Measurements from ENCODE around the gene EIF4B.
A peak's percentile ranks its signal among the peaks of the same experiment; 100 is the strongest.

EIF4B gene

DNA sequence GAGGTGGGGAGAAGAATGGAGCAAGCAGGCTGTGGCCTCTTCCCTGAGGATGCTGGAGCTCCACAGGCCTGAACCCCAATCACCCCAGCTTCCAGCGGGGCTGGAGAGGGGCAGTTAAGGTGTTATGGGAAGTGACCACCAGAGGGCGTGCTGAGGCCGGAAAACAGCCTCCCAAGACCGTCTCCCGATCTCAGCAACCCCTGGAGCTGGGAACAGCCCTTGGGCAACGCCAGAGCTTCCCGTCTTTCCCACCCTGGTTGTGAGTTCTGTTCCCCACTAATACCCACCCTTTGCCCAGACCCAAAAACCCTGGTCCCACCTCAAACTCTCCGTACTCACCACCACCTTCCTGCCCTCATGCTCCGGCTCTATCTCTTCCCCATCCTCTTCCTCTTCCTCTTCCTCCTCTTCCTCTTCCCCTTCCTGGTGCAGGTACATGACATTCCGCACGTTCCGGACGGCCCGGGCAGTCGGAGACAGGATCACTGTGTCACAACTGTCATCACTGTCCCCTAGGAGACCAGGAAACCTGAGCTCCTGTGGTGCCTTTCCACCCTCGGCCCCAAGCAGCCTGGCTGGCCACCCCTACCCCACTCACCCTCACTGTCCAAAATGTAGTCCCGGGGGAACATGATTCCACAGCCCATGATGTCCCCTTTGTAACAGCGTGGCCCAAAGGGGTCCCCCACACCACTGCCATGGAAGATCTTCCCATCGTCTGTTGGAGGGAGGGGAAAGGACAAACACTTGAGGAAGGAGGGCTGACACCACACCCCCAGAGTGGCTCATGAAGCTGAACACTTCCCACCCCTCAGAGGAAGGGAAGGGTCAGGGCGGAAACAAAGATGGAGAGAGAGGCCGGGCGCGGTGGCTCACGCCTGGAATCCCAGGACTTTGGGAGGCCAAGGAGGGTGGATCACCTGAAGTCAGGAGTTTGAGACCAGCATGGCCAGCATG is 60.0 kb downstream of the EIF4B start:
- no peaks in the 10 kb centered on the region for H3K27me3 Mint-ChIP-seq
- peak overlapping the region; percentile 13 to 80 for H3K27ac Mint-ChIP-seq
- H3K4me1 Mint-ChIP-seq: peaks cover 34% of the 10 kb centered on the region
- H3K9me3 Mint-ChIP-seq: no peaks in the 10 kb centered on the region
- ATAC-seq (peak; percentile 57), DNase-seq (peak; percentile 52 to 61)
- H3K4me3 Mint-ChIP-seq: no peak overlapping the region

GRCh38 chr12:53067074-53067992 is 61.1 kb downstream of the EIF4B start:
- Mint-ChIP-seq H3K27me3 (no peaks in the 10 kb centered on the region), H3K27ac (no peak overlapping the region), H3K9me3 (no peaks in the 10 kb centered on the region), H3K4me3 (no peak overlapping the region), H3K4me1 (peaks cover 42% of the 10 kb centered on the region)
- DNase-seq (no peak), ATAC-seq (peak; percentile 56)

- Mint-ChIP-seq H3K4me1 (peaks cover 50% of the 10 kb centered on the region), H3K27me3 (no peaks in the 10 kb centered on the region), H3K9me3 (no peaks in the 10 kb centered on the region), H3K4me3 (no peak overlapping the region), H3K27ac (no peak overlapping the region)
- DNase-seq: no peak
- ATAC-seq: no peak
Observed at GRCh38 chr12:53067993-53068770, 61.9 kb downstream of the EIF4B start.

GRCh38 chr12:53068811-53069585 is 62.7 kb downstream of the EIF4B start:
- Mint-ChIP-seq H3K4me3 (no peak overlapping the region), H3K27ac (no peak overlapping the region), H3K9me3 (no peaks in the 10 kb centered on the region), H3K4me1 (peaks cover 54% of the 10 kb centered on the region), H3K27me3 (no peaks in the 10 kb centered on the region)
- DNase-seq (no peak), ATAC-seq (no peak)

DNA sequence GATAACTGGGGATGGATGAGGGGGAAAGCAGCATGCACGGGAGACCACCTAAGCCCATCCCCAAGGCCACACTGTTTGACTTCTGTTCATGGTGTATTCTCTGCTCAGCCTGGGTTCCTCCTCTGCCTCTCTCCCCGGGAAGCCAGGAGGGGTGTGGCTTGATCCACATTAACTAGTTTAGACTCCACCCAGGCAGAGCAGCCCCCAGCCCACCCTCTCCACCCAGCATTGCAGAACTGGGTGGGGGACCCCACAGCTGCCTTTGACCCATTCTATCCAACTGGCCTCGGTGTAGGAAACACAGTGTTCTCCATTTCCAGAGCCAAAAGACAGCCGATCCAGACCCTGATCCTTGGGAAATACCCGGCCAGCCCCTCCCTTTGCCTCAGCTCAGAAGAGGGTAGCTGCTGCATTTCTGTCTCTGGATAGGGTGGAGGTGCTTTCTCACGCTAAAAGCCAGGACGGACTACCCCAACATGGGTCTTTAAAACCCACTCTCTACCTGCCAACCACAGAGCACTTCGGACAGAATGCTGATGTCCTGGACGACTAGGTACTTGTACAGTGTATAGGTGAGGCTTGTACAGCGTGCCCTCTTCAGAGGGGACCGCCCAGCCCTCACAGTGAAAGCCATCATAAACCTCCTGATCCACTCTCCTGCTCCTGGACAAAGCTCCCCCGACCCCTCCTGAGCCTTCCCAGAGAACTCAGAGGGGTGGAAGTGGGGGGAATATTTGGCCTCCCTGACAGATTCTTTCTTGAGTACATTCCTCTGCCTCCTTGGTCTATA is 63.6 kb downstream of the EIF4B start:
- Mint-ChIP-seq H3K27ac (peak overlapping the region in 1 of 2 donors; percentile 75), H3K4me3 (no peak overlapping the region)
- ATAC-seq: no peak

DNA sequence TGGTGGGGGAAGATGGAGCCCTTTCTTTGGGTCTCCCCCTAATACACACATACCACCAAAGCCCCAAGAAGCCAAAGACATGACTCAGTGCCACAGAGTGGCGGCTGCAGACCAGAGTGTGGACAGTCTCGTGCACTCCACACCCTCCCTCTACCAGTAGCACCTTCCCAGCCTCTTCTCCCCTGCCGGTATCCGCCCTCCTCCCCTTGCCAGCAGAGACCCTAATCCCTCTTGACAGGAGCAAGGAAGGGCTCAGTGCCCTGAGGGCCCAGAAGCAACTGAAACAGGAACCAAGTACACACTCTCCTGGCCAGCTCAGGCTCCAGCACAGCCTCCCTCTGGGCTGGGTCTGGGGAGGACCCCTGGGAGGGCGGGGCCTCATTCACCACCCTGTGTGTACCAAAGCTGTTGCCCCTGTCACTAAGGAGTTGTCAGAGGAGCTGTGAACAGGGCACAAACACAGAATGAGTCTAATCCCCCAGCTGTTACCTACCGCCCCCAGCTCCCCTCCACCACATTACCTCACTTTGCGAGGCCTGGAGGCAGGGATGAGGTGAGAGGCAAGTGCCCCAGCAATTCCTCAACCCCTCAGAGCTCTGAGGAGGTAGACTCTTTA is 64.7 kb downstream of the EIF4B start:
- Mint-ChIP-seq H3K4me3 (no peak overlapping the region), H3K9me3 (no peaks in the 10 kb centered on the region), H3K27me3 (no peaks in the 10 kb centered on the region), H3K4me1 (peaks cover 67% of the 10 kb centered on the region), H3K27ac (peak overlapping the region in 1 of 2 donors; percentile 51)
- DNase-seq (no peak), ATAC-seq (no peak)

More for the DNA sequence above, 63.6 kb downstream of the EIF4B start:
- Mint-ChIP-seq H3K9me3 (no peaks in the 10 kb centered on the region), H3K4me1 (peaks cover 62% of the 10 kb centered on the region), H3K27me3 (no peaks in the 10 kb centered on the region)
- no peak for DNase-seq

GRCh38 chr12:53071591-53072551 is 65.6 kb downstream of the EIF4B start:
- Mint-ChIP-seq H3K27ac (peak overlapping the region in 1 of 2 donors; percentile 69), H3K4me1 (peaks cover 66% of the 10 kb centered on the region), H3K4me3 (no peak overlapping the region), H3K9me3 (no peaks in the 10 kb centered on the region), H3K27me3 (no peaks in the 10 kb centered on the region)
- DNase-seq (no peak), ATAC-seq (no peak)

DNA sequence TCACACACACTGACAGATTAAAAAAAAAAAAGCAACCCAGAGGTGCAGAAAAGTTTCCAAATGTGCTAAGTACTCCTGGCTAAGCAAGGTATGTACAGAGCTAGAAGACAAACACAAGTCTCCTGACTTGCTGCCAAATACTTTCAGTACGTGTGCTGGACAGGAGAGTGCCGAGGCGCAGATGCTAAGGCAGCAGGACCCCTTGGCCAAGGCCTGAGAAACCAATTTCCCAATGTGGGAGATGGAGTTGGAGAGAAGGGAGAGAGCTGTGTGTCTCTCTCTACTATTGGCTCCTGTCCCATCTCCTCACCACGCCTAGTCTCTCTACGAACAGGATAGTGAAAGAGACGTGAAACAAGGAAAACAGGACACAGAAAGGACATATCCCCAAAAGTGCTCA is 67.6 kb downstream of the EIF4B start:
- no peak overlapping the region for H3K27ac Mint-ChIP-seq
- no peak overlapping the region for H3K4me3 Mint-ChIP-seq
- no peaks in the 10 kb centered on the region for H3K9me3 Mint-ChIP-seq
- no peak for DNase-seq
- peaks cover 70% of the 10 kb centered on the region for H3K4me1 Mint-ChIP-seq
- no peak for ATAC-seq
- H3K27me3 Mint-ChIP-seq: no peaks in the 10 kb centered on the region

DNA sequence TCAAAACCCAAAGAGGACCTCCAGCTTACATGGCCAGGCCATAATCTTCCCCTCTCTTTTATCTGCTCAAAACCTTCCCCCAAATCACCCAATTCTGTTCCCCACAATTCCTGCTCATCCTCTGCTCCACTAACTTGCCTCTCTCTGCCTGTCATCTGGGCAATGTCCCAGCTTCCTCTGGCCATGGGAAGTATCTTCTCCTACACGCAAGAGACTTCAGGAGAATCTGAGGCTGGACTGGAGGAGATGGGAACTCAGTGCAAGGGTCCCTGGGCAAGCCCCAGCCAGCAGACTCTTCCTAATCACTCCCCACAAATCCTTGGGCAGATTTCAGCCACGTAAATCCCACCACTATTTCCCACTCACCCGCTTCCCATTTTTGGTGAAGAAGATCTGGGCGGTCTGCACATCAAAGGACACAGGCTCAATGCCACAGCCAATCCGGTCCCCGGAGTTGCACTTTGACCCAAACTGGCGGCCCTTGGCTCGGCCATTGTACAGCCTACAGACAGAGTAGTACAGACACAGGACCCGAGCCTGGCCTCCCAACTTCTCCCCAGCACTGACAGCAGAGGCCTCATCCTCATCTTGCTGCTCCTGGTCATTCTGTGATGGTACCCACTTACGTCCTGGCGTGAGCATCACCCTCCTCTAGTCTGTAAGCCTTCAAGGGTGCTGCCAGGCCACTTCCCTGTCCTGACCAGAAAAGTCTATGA is 68.2 kb downstream of the EIF4B start:
- H3K27ac Mint-ChIP-seq: peak overlapping the region in 1 of 2 donors; percentile 5
- H3K9me3 Mint-ChIP-seq: no peaks in the 10 kb centered on the region
- H3K27me3 Mint-ChIP-seq: no peaks in the 10 kb centered on the region
- DNase-seq: no peak
- H3K4me1 Mint-ChIP-seq: peaks cover 68% of the 10 kb centered on the region
- H3K4me3 Mint-ChIP-seq: no peak overlapping the region
- ATAC-seq: no peak

- Mint-ChIP-seq H3K9me3 (no peaks in the 10 kb centered on the region), H3K4me1 (peaks cover 70% of the 10 kb centered on the region)
- no peak for DNase-seq
Observed at GRCh38 chr12:53074999-53075370, 68.7 kb downstream of the EIF4B start.

GRCh38 chr12:53076461-53076860 is 70.2 kb downstream of the EIF4B start:
- peaks cover 68% of the 10 kb centered on the region for H3K4me1 Mint-ChIP-seq
- H3K27ac Mint-ChIP-seq: peak overlapping the region in 1 of 2 donors; percentile 39
- no peak overlapping the region for H3K4me3 Mint-ChIP-seq
- DNase-seq (no peak), ATAC-seq (no peak)
- H3K9me3 Mint-ChIP-seq: no peaks in the 10 kb centered on the region
- H3K27me3 Mint-ChIP-seq: no peaks in the 10 kb centered on the region

More at GRCh38 chr12:53074999-53075370, 68.7 kb downstream of the EIF4B start:
- Mint-ChIP-seq H3K27me3 (no peaks in the 10 kb centered on the region), H3K27ac (peak overlapping the region in 1 of 2 donors; percentile 75), H3K4me3 (no peak overlapping the region)
- no peak for ATAC-seq

- H3K27ac Mint-ChIP-seq: no peak overlapping the region
- DNase-seq: no peak
- ATAC-seq: no peak
Observed at GRCh38 chr12:53077030-53077429, 70.8 kb downstream of the EIF4B start.

More at GRCh38 chr12:53077030-53077429, 70.8 kb downstream of the EIF4B start:
- Mint-ChIP-seq H3K9me3 (no peaks in the 10 kb centered on the region), H3K27me3 (no peaks in the 10 kb centered on the region), H3K4me3 (peak overlapping the region in 1 of 2 donors; percentile 28), H3K4me1 (peaks cover 64% of the 10 kb centered on the region)

Measured in stimulated activated naive CD8-positive, alpha-beta T cell treated with anti-CD3 and anti-CD28 coated beads, Interleukin-15, amount 100 ng/mL, for 72 hours (primary cell).